HG02970 (cell line): ENCODE results near the gene MINDY2.
"Not testable (repeated sequence)": the region's sequence is repeated elsewhere in the genome, so short reads cannot be mapped to it uniquely, and the experiment has no call there.

Experiments
- ATAC-seq: cut with Tn5 transposase; IDR thresholded peaks from one replicate; pipeline ENCODE4 v1.9.1; 2021; ENCODE audit warnings: mild to moderate bottlenecking, moderate library complexity, moderate number of reproducible peaks; ENCODE audit not compliant: unreplicated experiment, low FRiP score

MINDY2 gene

GRCh38 chr15:58795825-58796224 lies 24.7 kb downstream of the MINDY2 start:
- no peak for ATAC-seq

GRCh38 chr15:58797505-58797904 lies 26.4 kb downstream of the MINDY2 start:
- ATAC-seq: no peak

- no peak for ATAC-seq
Measured at GRCh38 chr15:58805095-58805494, 34.0 kb downstream of the MINDY2 start.

- ATAC-seq: not testable (repeated sequence)
Measured at GRCh38 chr15:58823267-58823666, 52.2 kb downstream of the MINDY2 start.

GRCh38 chr15:58830556-58830955 lies 59.5 kb downstream of the MINDY2 start:
- ATAC-seq: no peak

- not testable (repeated sequence) for ATAC-seq
Measured at GRCh38 chr15:58833681-58834426, 62.8 kb downstream of the MINDY2 start.

GRCh38 chr15:58839485-58839884 lies 68.4 kb downstream of the MINDY2 start:
- ATAC-seq: no peak

- ATAC-seq: no peak
Measured at GRCh38 chr15:58840048-58840447, 68.9 kb downstream of the MINDY2 start.

- ATAC-seq: no peak
Measured at GRCh38 chr15:58842713-58843396, 71.8 kb downstream of the MINDY2 start.

GRCh38 chr15:58851205-58851604 lies 80.1 kb downstream of the MINDY2 start:
- ATAC-seq: not testable (repeated sequence)

GRCh38 chr15:58852347-58852746 lies 81.2 kb downstream of the MINDY2 start:
- no peak for ATAC-seq

GRCh38 chr15:58854593-58854992 lies 83.5 kb downstream of the MINDY2 start:
- ATAC-seq: no peak

- ATAC-seq: no peak
Measured at GRCh38 chr15:58856086-58856485, 85.0 kb downstream of the MINDY2 start.

GRCh38 chr15:58856621-58857020 lies 85.5 kb downstream of the MINDY2 start:
- not testable (repeated sequence) for ATAC-seq

GRCh38 chr15:58862326-58862725 lies 91.2 kb downstream of the MINDY2 start:
- no peak for ATAC-seq

GRCh38 chr15:58864602-58865424 lies 93.7 kb downstream of the MINDY2 start:
- no peak for ATAC-seq

- ATAC-seq: no peak
Measured at GRCh38 chr15:58865425-58865880, 94.4 kb downstream of the MINDY2 start.

- ATAC-seq: no peak
Measured at GRCh38 chr15:58867926-58868325, 96.8 kb downstream of the MINDY2 start.

GRCh38 chr15:58870451-58870850 lies 99.3 kb downstream of the MINDY2 start:
- ATAC-seq: no peak

GRCh38 chr15:58873267-58873666 lies 102.2 kb downstream of the MINDY2 start:
- ATAC-seq: no peak

- ATAC-seq: no peak
Measured at GRCh38 chr15:58875343-58875742, 104.2 kb downstream of the MINDY2 start.
